BJ (cell line): Measurements from ENCODE around the gene GHRL. TPM values are rescaled to one million over a fixed set of nuclear protein-coding genes. Genes with fewer than 3 reads are reported as not detected.

Experiments used
- CTCF ChIA-PET: fragments of 350-600 bp; formaldehyde crosslinking; extraction: SDS; loops from one replicate; lab custom pipeline; 2021; ENCODE audit warnings: antibody characterized with exemption, inconsistent platforms; lab: Yijun Ruan, JAX
- POLR2A ChIA-PET: fragments of 300-600 bp; sonication (Branson Sonifier 250); formaldehyde crosslinking; extraction: SDS; loops from one replicate; lab custom pipeline; 2021; ENCODE audit warnings: antibody characterized with exemption; lab: Charles Lee
- DNase-seq: peaks from one replicate; pipeline ENCODE4 v3.0.0-alpha.2; 2011; ENCODE audit warnings: low read depth
- H3K27me3 ChIP-seq: 2 replicates; pipeline ENCODE4 v1.6.0; 2011; ENCODE audit warnings: low read length; ENCODE audit not compliant: control insufficient read depth, insufficient read depth
- H3K36me3 ChIP-seq: 2 replicates; pipeline ENCODE4 v1.5.1; 2011; ENCODE audit warnings: low read length; ENCODE audit not compliant: control insufficient read depth, insufficient read depth
- H3K4me3 ChIP-seq: 2 replicates; pipeline ENCODE4 v1.5.1; 2011; ENCODE audit warnings: low read depth, mild to moderate bottlenecking, control low read depth, low read length
- polyA plus RNA-seq: library from polyadenylated mRNA; depleted of rRNA; stranded (reverse); fragments of >200 nt; gene quantifications from 2 replicates; pipeline ENCODE4 v1.2.3, GENCODE V29; 2011
- TF ChIP-seq, protein P1 (sequence below): IDR thresholded peaks from 2 replicates; pipeline ENCODE4 v1.5.1; 2011; ENCODE audit warnings: low read depth, mild to moderate bottlenecking, control low read depth, inconsistent platforms, low read length, moderate library complexity; ENCODE audit not compliant: insufficient read depth

Gene GHRL
- polyA plus RNA-seq, 1 experiment: not detected

DNA sequence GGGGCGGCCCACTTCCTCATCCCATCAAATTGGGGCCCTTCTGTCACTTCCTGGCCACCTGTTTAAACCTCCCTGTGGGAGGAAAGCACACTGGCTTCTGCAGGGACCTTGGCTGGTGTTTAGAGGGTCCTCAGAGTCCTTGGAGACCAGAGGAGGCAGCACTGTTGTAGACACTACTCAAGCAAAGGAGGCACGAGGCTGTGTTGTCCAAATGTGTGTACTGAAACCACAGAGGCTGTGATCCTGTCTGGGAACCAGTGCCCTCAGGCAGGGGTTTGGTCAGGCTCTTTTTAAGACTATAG lies 40.6 kb upstream of the GHRL start:
- ChIA-PET POLR2A (no interaction called here), CTCF (interaction anchor here (2.2 kb wide), 1 partner anchor 11 kb away, joined by 16 read pairs; no protein-coding TSS in a partner anchor)
- no peak overlapping the region for H3K4me3 ChIP-seq
- TF ChIP-seq, protein P1, sequence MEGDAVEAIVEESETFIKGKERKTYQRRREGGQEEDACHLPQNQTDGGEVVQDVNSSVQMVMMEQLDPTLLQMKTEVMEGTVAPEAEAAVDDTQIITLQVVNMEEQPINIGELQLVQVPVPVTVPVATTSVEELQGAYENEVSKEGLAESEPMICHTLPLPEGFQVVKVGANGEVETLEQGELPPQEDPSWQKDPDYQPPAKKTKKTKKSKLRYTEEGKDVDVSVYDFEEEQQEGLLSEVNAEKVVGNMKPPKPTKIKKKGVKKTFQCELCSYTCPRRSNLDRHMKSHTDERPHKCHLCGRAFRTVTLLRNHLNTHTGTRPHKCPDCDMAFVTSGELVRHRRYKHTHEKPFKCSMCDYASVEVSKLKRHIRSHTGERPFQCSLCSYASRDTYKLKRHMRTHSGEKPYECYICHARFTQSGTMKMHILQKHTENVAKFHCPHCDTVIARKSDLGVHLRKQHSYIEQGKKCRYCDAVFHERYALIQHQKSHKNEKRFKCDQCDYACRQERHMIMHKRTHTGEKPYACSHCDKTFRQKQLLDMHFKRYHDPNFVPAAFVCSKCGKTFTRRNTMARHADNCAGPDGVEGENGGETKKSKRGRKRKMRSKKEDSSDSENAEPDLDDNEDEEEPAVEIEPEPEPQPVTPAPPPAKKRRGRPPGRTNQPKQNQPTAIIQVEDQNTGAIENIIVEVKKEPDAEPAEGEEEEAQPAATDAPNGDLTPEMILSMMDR: no peak
- DNase-seq: no peak
- H3K36me3 ChIP-seq: no peaks in the 10 kb centered on the region
- peaks cover 16% of the 10 kb centered on the region for H3K27me3 ChIP-seq

DNA sequence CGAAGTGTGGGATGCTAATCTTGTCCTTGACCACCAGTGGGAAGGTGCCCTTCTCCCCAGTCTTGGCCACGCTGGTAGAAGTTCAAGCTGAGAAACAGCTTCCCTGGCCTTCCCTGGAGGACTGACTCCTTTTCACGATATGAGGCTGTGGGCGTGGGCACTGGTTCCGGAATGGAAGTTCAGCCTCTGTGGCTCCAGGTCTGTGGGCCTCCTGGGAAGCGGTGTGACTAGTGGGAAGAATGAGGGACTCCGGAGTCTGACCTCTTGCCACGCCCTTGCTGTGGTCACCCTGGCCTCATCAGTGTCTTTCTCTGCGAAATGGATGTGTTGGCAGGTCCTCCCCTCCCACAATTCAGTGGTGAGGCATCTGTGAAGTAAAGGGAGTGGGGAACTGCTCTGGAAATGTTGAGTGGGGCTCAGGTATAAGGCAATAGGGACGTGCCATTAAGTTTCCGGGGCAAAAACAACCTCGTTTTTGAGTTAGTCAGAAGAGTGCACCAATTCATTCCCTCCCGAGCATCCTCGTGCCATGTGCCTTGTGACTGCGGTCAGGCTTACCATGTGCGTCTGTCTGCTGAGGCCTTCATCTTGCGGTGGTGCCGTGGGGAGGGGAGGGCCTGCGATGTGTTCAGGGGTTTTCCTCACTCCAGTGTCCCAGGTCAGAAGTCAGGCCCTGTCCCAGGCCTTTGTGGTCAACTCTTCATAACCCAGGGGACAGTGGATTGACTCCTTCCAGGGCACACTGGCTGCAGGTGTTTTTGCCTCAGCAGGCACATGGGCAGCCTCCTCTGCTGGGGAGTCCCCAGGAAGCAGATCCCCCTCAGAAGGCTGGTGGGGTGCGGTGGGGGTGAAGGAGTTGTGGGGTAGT lies 40.0 kb upstream of the GHRL start:
- Histone ChIP-seq H3K27me3 (peaks cover 18% of the 10 kb centered on the region), H3K4me3 (no peak overlapping the region), H3K36me3 (no peaks in the 10 kb centered on the region)
- ChIA-PET CTCF (no interaction called here), POLR2A (no interaction called here)
- DNase-seq: no peak
- TF ChIP-seq, protein P1: no peak

DNA sequence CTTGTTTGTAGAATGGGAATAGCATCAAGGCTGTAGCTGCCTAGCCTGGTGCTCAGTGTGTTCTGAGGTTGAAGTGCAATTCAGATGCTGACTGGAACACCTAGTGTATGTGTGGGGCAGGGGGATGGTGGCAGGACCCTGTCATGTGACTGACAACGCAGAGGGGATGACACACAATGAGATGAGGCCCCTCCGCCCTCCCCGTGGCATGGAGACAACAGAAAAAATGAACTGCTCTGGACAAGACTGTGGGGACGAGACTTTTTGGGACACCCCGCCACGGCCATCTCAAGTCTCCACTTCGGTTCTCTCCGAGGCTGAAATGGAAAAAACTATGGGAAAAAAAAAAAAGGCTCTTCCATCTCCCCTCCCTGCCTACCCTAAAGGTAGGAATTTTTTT lies 38.6 kb upstream of the GHRL start:
- Histone ChIP-seq H3K27me3 (peaks cover 22% of the 10 kb centered on the region), H3K36me3 (no peaks in the 10 kb centered on the region), H3K4me3 (no peak overlapping the region)
- ChIA-PET POLR2A (no interaction called here), CTCF (interaction anchor here (2.4 kb wide), 2 partner anchors 12 to 408 kb away, joined by 8 to 9 read pairs; no protein-coding TSS in a partner anchor)
- DNase-seq: no peak
- TF ChIP-seq, protein P1: no peak

DNA sequence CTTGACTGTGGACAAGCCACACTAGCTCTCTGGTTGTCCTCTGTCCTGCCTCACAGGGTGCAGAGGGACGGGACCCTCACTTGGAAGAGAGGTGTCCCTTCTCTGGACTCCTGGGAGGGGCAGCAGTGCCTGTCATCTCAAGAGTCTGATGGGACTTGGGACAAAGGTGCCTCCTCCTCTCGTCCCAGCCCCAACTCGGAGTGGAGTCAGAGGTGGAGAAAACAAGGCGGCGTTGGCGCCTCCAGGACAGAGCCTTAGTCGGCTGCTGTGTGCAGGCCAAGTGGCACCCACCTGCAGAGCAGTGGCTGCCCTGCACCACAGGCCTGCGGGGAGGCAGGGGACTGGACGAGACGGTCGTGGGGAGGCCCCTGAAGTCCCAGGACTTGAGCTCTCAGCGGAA lies 37.6 kb upstream of the GHRL start:
- TF ChIP-seq, protein P1: no peak
- peaks cover 25% of the 10 kb centered on the region for H3K27me3 ChIP-seq
- no peak for DNase-seq
- CTCF ChIA-PET: interaction anchor here (2.4 kb wide), 2 partner anchors 13 to 409 kb away, joined by 8 to 9 read pairs; no protein-coding TSS in a partner anchor
- POLR2A ChIA-PET: no interaction called here
- no peak overlapping the region for H3K4me3 ChIP-seq
- no peaks in the 10 kb centered on the region for H3K36me3 ChIP-seq

DNA sequence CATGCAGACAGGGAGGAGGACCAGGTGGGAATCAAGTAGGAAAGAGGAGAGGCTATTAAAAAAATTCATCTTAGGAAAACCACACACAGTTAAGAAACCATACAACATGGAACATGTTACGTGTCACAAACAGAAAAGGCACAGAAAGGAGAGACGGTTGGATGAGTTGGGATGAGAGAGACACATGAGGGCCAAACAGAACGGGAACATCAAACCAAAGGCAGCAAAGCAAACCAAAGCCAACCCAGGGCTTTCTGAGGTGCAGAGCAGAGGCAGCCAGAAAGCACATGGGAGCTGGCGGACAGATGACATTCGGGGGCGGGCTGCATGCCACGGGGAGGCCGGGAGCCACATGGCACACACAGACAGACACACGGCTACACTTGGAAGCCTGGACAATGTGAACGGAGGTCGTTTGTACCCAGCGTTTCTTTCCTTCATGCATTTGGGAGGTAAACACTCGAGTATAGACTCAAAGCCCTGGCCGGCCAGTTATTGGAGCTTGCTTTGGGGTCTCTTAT lies 36.8 kb upstream of the GHRL start:
- H3K4me3 ChIP-seq: no peak overlapping the region
- ChIA-PET CTCF (interaction anchor here (2.4 kb wide), 2 partner anchors 14 to 410 kb away, joined by 8 to 9 read pairs; no protein-coding TSS in a partner anchor), POLR2A (no interaction called here)
- H3K36me3 ChIP-seq: no peaks in the 10 kb centered on the region
- no peak for DNase-seq
- TF ChIP-seq, protein P1: no peak
- peaks cover 25% of the 10 kb centered on the region for H3K27me3 ChIP-seq
